ENCODE measurements around the gene ARHGAP22.

Gene ARHGAP22

GRCh38 chr10:48536916-48537890, 67.7 kb downstream of the ARHGAP22 start:
- no peak for TF ChIP-seq CTCF (IDR thresholded peaks at IDR 0.05)
- H3K27ac Mint-ChIP-seq: no peak overlapping the region
- H3K4me3 Mint-ChIP-seq: no peak overlapping the region
- peaks cover 3% of the 10 kb centered on the region for H3K9me3 Mint-ChIP-seq
- no peaks in the 10 kb centered on the region for H3K4me1 Mint-ChIP-seq
- DNase-seq: no peak
- H3K36me3 Mint-ChIP-seq (ENCODE audit: low read depth): no peaks in the 10 kb centered on the region
- H3K27me3 Mint-ChIP-seq (ENCODE audit: low read depth, poor library complexity): peaks cover 20% of the 10 kb centered on the region

GRCh38 chr10:48536156-48536500, 68.7 kb downstream of the ARHGAP22 start:
- H3K27ac Mint-ChIP-seq: no peak overlapping the region
- no peaks in the 10 kb centered on the region for H3K36me3 Mint-ChIP-seq (ENCODE audit: low read depth)
- H3K4me3 Mint-ChIP-seq: no peak overlapping the region
- no peaks in the 10 kb centered on the region for H3K4me1 Mint-ChIP-seq
- no peak for DNase-seq
- no peak for TF ChIP-seq CTCF (IDR thresholded peaks at IDR 0.05)
- H3K27me3 Mint-ChIP-seq (ENCODE audit: low read depth, poor library complexity): peaks cover 16% of the 10 kb centered on the region
- peaks cover 3% of the 10 kb centered on the region for H3K9me3 Mint-ChIP-seq

- H3K36me3 Mint-ChIP-seq (ENCODE audit: low read depth): no peaks in the 10 kb centered on the region
- H3K27me3 Mint-ChIP-seq (ENCODE audit: low read depth, poor library complexity): peaks cover 16% of the 10 kb centered on the region
- H3K9me3 Mint-ChIP-seq: peaks cover 3% of the 10 kb centered on the region
- no peak overlapping the region for H3K27ac Mint-ChIP-seq
- H3K4me1 Mint-ChIP-seq: no peaks in the 10 kb centered on the region
- TF ChIP-seq CTCF (IDR thresholded peaks at IDR 0.05): no peak
- no peak overlapping the region for H3K4me3 Mint-ChIP-seq
- DNase-seq: no peak
Measured at GRCh38 chr10:48535416-48536155, 69.3 kb downstream of the ARHGAP22 start.

GRCh38 chr10:48533951-48534720, 70.7 kb downstream of the ARHGAP22 start:
- no peaks in the 10 kb centered on the region for H3K4me1 Mint-ChIP-seq
- DNase-seq: no peak
- H3K4me3 Mint-ChIP-seq: no peak overlapping the region
- H3K27ac Mint-ChIP-seq: no peak overlapping the region
- peaks cover 21% of the 10 kb centered on the region for H3K27me3 Mint-ChIP-seq (ENCODE audit: low read depth, poor library complexity)
- no peaks in the 10 kb centered on the region for H3K36me3 Mint-ChIP-seq (ENCODE audit: low read depth)
- no peak for TF ChIP-seq CTCF (IDR thresholded peaks at IDR 0.05)
- peaks cover 3% of the 10 kb centered on the region for H3K9me3 Mint-ChIP-seq

- Mint-ChIP-seq H3K27ac (no peak overlapping the region), H3K4me1 (no peaks in the 10 kb centered on the region), H3K36me3 (ENCODE audit: low read depth) (no peaks in the 10 kb centered on the region), H3K9me3 (peaks cover 6% of the 10 kb centered on the region), H3K27me3 (ENCODE audit: low read depth, poor library complexity) (peaks cover 19% of the 10 kb centered on the region), H3K4me3 (no peak overlapping the region)
- TF ChIP-seq CTCF (IDR thresholded peaks at IDR 0.05): no peak
- DNase-seq: no peak
Measured at GRCh38 chr10:48533540-48533939, 71.3 kb downstream of the ARHGAP22 start.
